Trophoblast cell (in vitro differentiated cells and primary cell): ENCODE data around the gene NFX1.

Source experiments
- DNase-seq, 2 donors: peaks; one replicate each; pipeline ENCODE4 v3.0.0-alpha.2; 2016
- H2AFZ ChIP-seq: 2 replicates; pipeline ENCODE4 v1.6.1; 2013; ENCODE audit warnings: low read length, moderate library complexity, mild to moderate bottlenecking; ENCODE audit not compliant: insufficient read depth, poor library complexity
- H2AK5ac ChIP-seq: 2 replicates; pipeline ENCODE4 v1.6.1; 2013; ENCODE audit warnings: mild to moderate bottlenecking, low read length
- H2BK120ac ChIP-seq: 2 replicates; pipeline ENCODE4 v1.6.1; 2013; ENCODE audit warnings: low read length, mild to moderate bottlenecking, moderate library complexity; ENCODE audit not compliant: insufficient read depth, poor library complexity
- H2BK12ac ChIP-seq: 2 replicates; pipeline ENCODE4 v1.6.1; 2013; ENCODE audit warnings: mild to moderate bottlenecking, low read length, moderate library complexity
- H2BK5ac ChIP-seq: 2 replicates; pipeline ENCODE4 v1.6.1; 2013; ENCODE audit warnings: low read length, low read depth, moderate library complexity, mild to moderate bottlenecking; ENCODE audit not compliant: poor library complexity
- H3K14ac ChIP-seq: 2 replicates; pipeline ENCODE4 v1.6.1; 2013; ENCODE audit warnings: mild to moderate bottlenecking, low read length
- H3K18ac ChIP-seq: 2 replicates; pipeline ENCODE4 v1.6.1; 2013; ENCODE audit warnings: mild to moderate bottlenecking, low read length
- H3K23ac ChIP-seq: 2 replicates; pipeline ENCODE4 v1.6.1; 2013; ENCODE audit warnings: low read length
- H3K27ac ChIP-seq: 2 replicates; pipeline ENCODE4 v1.5.1; 2013; ENCODE audit warnings: low read depth, mild to moderate bottlenecking, inconsistent platforms, low read length, moderate library complexity
- H3K27me3 ChIP-seq: 2 replicates; pipeline ENCODE4 v1.6.1; 2013; ENCODE audit warnings: inconsistent platforms, mild to moderate bottlenecking, low read length, moderate library complexity; ENCODE audit not compliant: insufficient read depth
- H3K36me3 ChIP-seq, 2 experiments: 1 replicate in 1 of 2; 2 replicates in 1 of 2; pipeline ENCODE4 v1.6.1; 2013; ENCODE audit warnings: low read length in 2 of 2, mild to moderate bottlenecking in 2 of 2, moderate library complexity in 1 of 2; ENCODE audit not compliant: insufficient read depth in 2 of 2, control insufficient read depth in 1 of 2
- H3K4ac ChIP-seq: 2 replicates; pipeline ENCODE4 v1.6.1; 2013; ENCODE audit warnings: low read depth, mild to moderate bottlenecking, low read length, moderate library complexity
- H3K4me1 ChIP-seq, 2 experiments: 1 replicate in 1 of 2; 2 replicates in 1 of 2; pipeline ENCODE4 v1.6.1; 2013; ENCODE audit warnings: low read length in 2 of 2, mild to moderate bottlenecking in 2 of 2, moderate library complexity in 1 of 2; ENCODE audit not compliant: insufficient read depth in 2 of 2, control insufficient read depth in 1 of 2
- H3K4me2 ChIP-seq: 2 replicates; pipeline ENCODE4 v1.6.1; 2013; ENCODE audit warnings: inconsistent platforms, mild to moderate bottlenecking, low read length, moderate library complexity
- H3K4me3 ChIP-seq: 2 replicates; pipeline ENCODE4 v1.5.1; 2013; ENCODE audit warnings: mild to moderate bottlenecking, low read depth, low read length, inconsistent platforms
- H3K79me1 ChIP-seq: one replicate; pipeline ENCODE4 v1.6.1; 2013; ENCODE audit warnings: low read length
- H3K79me2 ChIP-seq: 2 replicates; pipeline ENCODE4 v1.6.1; 2013; ENCODE audit warnings: low read length, mild to moderate bottlenecking; ENCODE audit not compliant: control insufficient read depth, insufficient read depth, poor library complexity
- H3K9ac ChIP-seq: 2 replicates; pipeline ENCODE4 v1.6.1; 2013; ENCODE audit warnings: mild to moderate bottlenecking, low read length
- H3K9me3 ChIP-seq: 2 replicates; pipeline ENCODE4 v1.6.1; 2013; ENCODE audit warnings: low read depth, mild to moderate bottlenecking, control low read depth, inconsistent platforms, low read length; ENCODE audit not compliant: insufficient read depth
- H4K12ac ChIP-seq: 2 replicates; pipeline ENCODE4 v1.6.1; 2013; ENCODE audit warnings: low read depth, mild to moderate bottlenecking, low read length, moderate library complexity
- H4K8ac ChIP-seq: 2 replicates; pipeline ENCODE4 v1.6.1; 2013; ENCODE audit warnings: low read depth, mild to moderate bottlenecking, low read length, moderate library complexity
- H4K91ac ChIP-seq: one replicate; pipeline ENCODE4 v1.6.1; 2013; ENCODE audit warnings: low read depth, mild to moderate bottlenecking, low read length, moderate library complexity
- WGBS: extraction: QIAGEN DNeasy Blood & Tissue Kit; methylation state at CpG from one replicate; pipeline ENCODE4 v1.1.7; 2013; ENCODE audit warnings: missing lambda C conversion rate; ENCODE audit not compliant: insufficient read length, insufficient coverage; ENCODE audit errors: extremely low coverage; 5-methylcytosine and 5-hydroxymethylcytosine counted together

NFX1 gene

DNA sequence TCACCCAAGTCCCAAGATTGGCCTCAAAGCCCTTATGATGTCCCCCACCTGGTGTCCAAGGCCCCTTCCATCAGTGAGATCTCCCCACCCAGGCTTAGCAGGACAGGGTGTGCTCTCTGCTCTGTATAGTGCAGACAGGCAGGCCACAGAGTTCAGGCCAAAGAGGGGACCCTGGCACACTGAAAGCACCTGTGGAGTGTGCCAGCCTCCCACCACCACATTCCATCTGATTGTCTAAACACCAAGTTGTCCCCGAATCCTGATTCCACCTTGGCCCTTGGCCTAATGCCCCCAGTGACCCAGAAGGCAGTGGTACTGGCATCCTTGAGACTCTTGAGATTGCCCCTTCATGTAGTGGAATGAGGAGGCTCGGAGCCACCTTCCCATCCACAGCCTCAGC lies 45.0 kb upstream of the NFX1 start:
- WGBS: no CpG with 5 or more reads among the region's 2 CpGs

DNA sequence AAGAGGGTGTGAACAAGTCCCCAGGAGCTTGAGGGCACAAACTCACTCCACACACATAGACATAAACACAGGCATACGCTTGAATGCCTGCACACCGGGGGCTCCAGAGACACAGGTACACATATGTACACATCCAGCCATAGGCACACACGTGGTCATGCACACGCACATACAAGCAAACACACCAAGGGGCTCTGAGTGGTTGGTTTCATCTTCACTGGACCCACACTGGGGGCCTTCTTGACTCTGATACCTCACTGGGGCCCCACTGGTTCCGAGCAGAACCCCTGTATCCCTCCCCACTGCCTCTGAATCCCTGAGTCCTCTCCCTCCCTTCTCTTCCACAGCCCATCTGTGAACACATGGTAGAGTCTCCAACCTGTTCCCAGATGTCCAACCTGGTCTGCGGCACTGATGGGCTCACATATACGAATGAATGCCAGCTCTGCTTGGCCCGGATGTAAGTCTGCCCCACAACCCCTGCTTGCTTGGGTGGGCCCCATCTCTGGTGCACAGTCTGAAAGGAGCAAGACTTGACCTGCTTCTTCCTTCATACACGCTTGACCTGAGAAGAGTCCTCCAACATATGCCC lies 44.0 kb upstream of the NFX1 start:
- Histone ChIP-seq H3K18ac (no peak overlapping the region), H2BK120ac (no peak overlapping the region), H3K79me2 (no peaks in the 10 kb centered on the region), H4K8ac (no peak overlapping the region), H4K12ac (no peak overlapping the region), H3K14ac (no peak overlapping the region), H3K79me1 (no peaks in the 10 kb centered on the region), H3K23ac (no peak overlapping the region), H4K91ac (no peak overlapping the region), H3K4me1 (no peaks in the 10 kb centered on the region), H3K27ac (no peak overlapping the region), H3K4me2 (no peak overlapping the region), H2AK5ac (no peak overlapping the region), H2BK5ac (no peak overlapping the region), H3K4me3 (no peak overlapping the region), H3K9ac (no peak overlapping the region), H3K27me3 (no peaks in the 10 kb centered on the region), H2BK12ac (no peak overlapping the region), H3K4ac (no peak overlapping the region), H3K9me3 (no peaks in the 10 kb centered on the region), H2AFZ (no peak overlapping the region), H3K36me3 (no peaks in the 10 kb centered on the region)
- DNase-seq: no peak
- no CpG with 5 or more reads among the region's 9 CpGs for WGBS

More for the DNA sequence above, 45.0 kb upstream of the NFX1 start:
- H3K4ac ChIP-seq: no peak overlapping the region
- no peak overlapping the region for H3K14ac ChIP-seq
- no peaks in the 10 kb centered on the region for H3K4me1 ChIP-seq
- no peak overlapping the region for H2AK5ac ChIP-seq
- no peak overlapping the region for H2BK120ac ChIP-seq
- no peak overlapping the region for H4K8ac ChIP-seq
- no peak overlapping the region for H3K4me3 ChIP-seq
- no peak for DNase-seq
- no peak overlapping the region for H4K91ac ChIP-seq
- no peaks in the 10 kb centered on the region for H3K79me2 ChIP-seq
- no peak overlapping the region for H4K12ac ChIP-seq
- no peak overlapping the region for H3K23ac ChIP-seq
- H3K27me3 ChIP-seq: no peaks in the 10 kb centered on the region
- H3K9me3 ChIP-seq: no peaks in the 10 kb centered on the region
- no peak overlapping the region for H3K9ac ChIP-seq
- no peaks in the 10 kb centered on the region for H3K36me3 ChIP-seq
- no peak overlapping the region for H3K27ac ChIP-seq
- no peak overlapping the region for H3K4me2 ChIP-seq
- no peak overlapping the region for H3K18ac ChIP-seq
- no peak overlapping the region for H2AFZ ChIP-seq
- no peaks in the 10 kb centered on the region for H3K79me1 ChIP-seq
- no peak overlapping the region for H2BK12ac ChIP-seq
- no peak overlapping the region for H2BK5ac ChIP-seq

DNA sequence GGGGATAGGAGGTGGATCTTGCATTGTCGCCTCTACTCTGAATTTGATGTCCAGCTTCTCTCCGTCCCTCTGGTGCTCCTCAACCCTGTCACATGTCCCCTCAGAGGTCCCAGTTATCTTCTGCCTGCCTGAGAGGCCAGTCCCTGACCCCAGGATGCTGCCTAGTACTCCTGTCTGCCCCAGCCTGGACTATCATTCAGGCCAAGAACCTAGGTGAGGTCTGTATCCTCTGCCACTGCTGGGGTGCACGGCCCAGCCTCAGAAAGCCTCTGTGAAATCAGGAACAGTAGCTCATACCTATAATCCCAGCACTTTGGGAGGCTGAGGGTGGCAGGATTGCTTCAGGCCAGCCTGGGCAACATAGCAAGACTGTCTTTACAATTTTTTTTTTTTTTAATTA lies 41.7 kb upstream of the NFX1 start:
- no peak overlapping the region for H3K4me2 ChIP-seq
- H4K8ac ChIP-seq: no peak overlapping the region
- H2BK12ac ChIP-seq: no peak overlapping the region
- no peak overlapping the region for H3K18ac ChIP-seq
- H3K4ac ChIP-seq: no peak overlapping the region
- H2AFZ ChIP-seq: no peak overlapping the region
- H3K14ac ChIP-seq: no peak overlapping the region
- no peak overlapping the region for H4K12ac ChIP-seq
- H3K27me3 ChIP-seq: no peaks in the 10 kb centered on the region
- H3K4me3 ChIP-seq: no peak overlapping the region
- DNase-seq: no peak
- H3K4me1 ChIP-seq: no peaks in the 10 kb centered on the region
- no peak overlapping the region for H2AK5ac ChIP-seq
- no CpG with 5 or more reads among the region's 3 CpGs for WGBS
- H3K9ac ChIP-seq: no peak overlapping the region
- no peaks in the 10 kb centered on the region for H3K79me1 ChIP-seq
- H4K91ac ChIP-seq: no peak overlapping the region
- no peaks in the 10 kb centered on the region for H3K9me3 ChIP-seq
- H3K23ac ChIP-seq: no peak overlapping the region
- no peak overlapping the region for H2BK5ac ChIP-seq
- H3K27ac ChIP-seq: no peak overlapping the region
- no peak overlapping the region for H2BK120ac ChIP-seq
- peaks cover 4 to 10% of the 10 kb centered on the region in 2 experiments for H3K36me3 ChIP-seq
- H3K79me2 ChIP-seq: no peaks in the 10 kb centered on the region

DNA sequence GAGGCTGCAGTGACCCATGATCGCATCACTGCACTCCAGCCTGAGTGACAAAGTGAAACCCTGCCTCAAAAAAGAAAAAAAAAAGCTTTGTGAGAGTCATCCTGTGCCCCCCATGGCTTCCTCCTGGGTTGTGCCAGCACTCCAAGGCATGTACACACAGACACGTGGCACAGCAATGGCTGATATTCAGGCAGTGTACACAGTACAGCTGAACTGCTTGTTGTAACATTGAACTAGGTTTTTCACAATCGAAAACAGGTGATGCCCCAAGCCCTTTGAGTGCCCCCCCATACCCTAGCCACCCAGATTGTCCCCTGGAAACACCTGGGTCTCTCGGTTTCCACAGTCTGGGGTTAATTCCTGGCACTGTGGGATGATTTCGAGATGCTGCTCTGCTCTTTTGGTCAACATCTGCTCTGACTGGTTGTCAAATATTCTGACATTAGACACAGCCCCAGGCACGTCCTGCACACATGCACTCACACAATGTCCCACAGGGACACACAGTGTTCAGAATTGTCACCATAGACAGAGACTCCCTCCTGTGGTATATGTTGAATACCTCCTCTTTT lies 41.1 kb upstream of the NFX1 start:
- Histone ChIP-seq H3K27me3 (no peaks in the 10 kb centered on the region), H2BK120ac (no peak overlapping the region), H4K91ac (no peak overlapping the region), H3K79me2 (no peaks in the 10 kb centered on the region), H4K12ac (no peak overlapping the region), H3K14ac (no peak overlapping the region), H2BK5ac (no peak overlapping the region), H3K36me3 (peaks cover 4 to 10% of the 10 kb centered on the region in 2 experiments), H3K4ac (no peak overlapping the region), H2AFZ (no peak overlapping the region), H3K4me2 (no peak overlapping the region), H3K18ac (no peak overlapping the region), H4K8ac (no peak overlapping the region), H3K23ac (no peak overlapping the region), H3K9me3 (no peaks in the 10 kb centered on the region), H2AK5ac (no peak overlapping the region), H3K4me3 (no peak overlapping the region), H3K9ac (no peak overlapping the region), H3K4me1 (no peaks in the 10 kb centered on the region), H3K27ac (no peak overlapping the region), H3K79me1 (no peaks in the 10 kb centered on the region), H2BK12ac (no peak overlapping the region)
- no peak for DNase-seq
- WGBS: no CpG with 5 or more reads among the region's 6 CpGs
